CMK (cell line): ENCODE measurements around the gene JAK2.
"Not testable (repeated sequence)": the region's sequence is repeated elsewhere in the genome, so short reads cannot be mapped to it uniquely, and the experiment has no call there.

ENCODE experiments used
- DNase-seq: peaks from one replicate; pipeline ENCODE4 v3.0.0-alpha.2; 2010; ENCODE audit warnings: low read depth

The JAK2 gene

GRCh38 chr9:4984621-4985385, at the start of gene JAK2:
Gene JAK2, plus strand, starts transcription at chr9:4985272. Its CDS starts 36,716 bp downstream, at chr9:5021988.
- DNase-seq: peak; percentile 49

GRCh38 chr9:4936277-4936676, 48.8 kb upstream of the JAK2 start:
- DNase-seq: no peak

GRCh38 chr9:4936823-4937222, 48.2 kb upstream of the JAK2 start:
- DNase-seq: no peak

GRCh38 chr9:4937446-4937845, 47.6 kb upstream of the JAK2 start:
- no peak for DNase-seq

- no peak for DNase-seq
These were observed 46.6 kb upstream of the JAK2 start for GRCh38 chr9:4938496-4938895.

- DNase-seq: no peak
These were observed 45.9 kb upstream of the JAK2 start for GRCh38 chr9:4939118-4939561.

GRCh38 chr9:4942042-4942691, 42.9 kb upstream of the JAK2 start:
- not testable (repeated sequence) for DNase-seq

GRCh38 chr9:4943346-4943745, 41.7 kb upstream of the JAK2 start:
- no peak for DNase-seq

GRCh38 chr9:4944431-4945211, 40.5 kb upstream of the JAK2 start:
- DNase-seq: not testable (repeated sequence)

- no peak for DNase-seq
These were observed 38.1 kb upstream of the JAK2 start for GRCh38 chr9:4946937-4947336.

GRCh38 chr9:4955836-4956235, 29.2 kb upstream of the JAK2 start:
- DNase-seq: no peak

- DNase-seq: no peak
These were observed 26.0 kb upstream of the JAK2 start for GRCh38 chr9:4959031-4959430.

- no peak for DNase-seq
These were observed 23.0 kb upstream of the JAK2 start for GRCh38 chr9:4962085-4962484.

- DNase-seq: no peak
These were observed 20.5 kb upstream of the JAK2 start for GRCh38 chr9:4964540-4964939.

- no peak for DNase-seq
These were observed 19.8 kb upstream of the JAK2 start for GRCh38 chr9:4965174-4965821.

- no peak for DNase-seq
These were observed 17.5 kb upstream of the JAK2 start for GRCh38 chr9:4967523-4967922.

- no peak for DNase-seq
These were observed 15.9 kb upstream of the JAK2 start for GRCh38 chr9:4969130-4969529.

GRCh38 chr9:4970970-4971641, 14.0 kb upstream of the JAK2 start:
- no peak for DNase-seq

- no peak for DNase-seq
These were observed 11.8 kb upstream of the JAK2 start for GRCh38 chr9:4973246-4973645.

- no peak for DNase-seq
These were observed 11.2 kb upstream of the JAK2 start for GRCh38 chr9:4973902-4974301.

- no peak for DNase-seq
These were observed 5.8 kb upstream of the JAK2 start for GRCh38 chr9:4979239-4979638.
